NCI-H1417 (cell line): ENCODE data around the gene CPA4.

Experiments used
- DNase-seq, 3 experiments: peaks; one replicate each; lab custom pipeline; 2025; lab: John Stamatoyannopoulos, UW

The CPA4 gene

DNA sequence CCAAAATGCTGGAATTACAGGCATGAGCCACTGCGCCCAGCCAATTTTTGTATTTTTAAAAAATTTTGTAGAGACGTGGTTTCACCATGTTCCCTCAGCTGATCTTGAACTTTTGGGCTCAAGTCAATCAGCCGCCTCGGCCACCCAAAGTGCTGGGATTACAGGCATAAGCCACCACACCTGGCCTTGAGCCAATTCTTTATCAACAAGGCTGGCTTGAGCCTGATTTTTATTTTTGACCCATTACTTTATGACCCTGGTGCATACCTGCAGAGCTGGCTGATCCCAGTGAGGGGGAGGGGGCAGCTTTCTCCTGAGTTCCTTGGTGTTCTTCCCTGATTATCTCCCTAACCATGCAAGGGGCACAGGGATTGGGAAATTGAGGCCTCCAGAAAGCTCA lies 71.5 kb downstream of the CPA4 start:
- peak in 1 of 3 experiments; percentile 72 for DNase-seq

DNA sequence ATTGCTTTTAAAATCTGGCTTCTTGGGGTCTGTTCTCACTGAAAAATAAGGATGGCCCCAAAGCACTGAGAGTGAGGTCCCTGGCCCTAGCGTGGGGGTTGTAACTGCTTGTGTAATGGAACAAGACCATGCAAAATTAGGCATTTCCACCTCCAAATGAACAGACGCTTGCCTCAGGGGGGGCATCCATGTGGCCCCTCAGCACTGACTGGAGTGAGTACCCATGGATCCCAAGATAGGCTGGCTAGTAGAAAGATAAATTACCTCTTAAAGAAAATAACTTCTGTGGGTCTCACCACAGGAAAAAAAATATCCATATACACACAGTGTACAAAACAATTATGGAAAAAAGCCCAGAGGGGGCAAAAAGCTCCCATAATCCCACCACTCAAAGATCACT lies 72.1 kb downstream of the CPA4 start:
- peak in 2 of 3 experiments; percentile 50 to 86 for DNase-seq

DNA sequence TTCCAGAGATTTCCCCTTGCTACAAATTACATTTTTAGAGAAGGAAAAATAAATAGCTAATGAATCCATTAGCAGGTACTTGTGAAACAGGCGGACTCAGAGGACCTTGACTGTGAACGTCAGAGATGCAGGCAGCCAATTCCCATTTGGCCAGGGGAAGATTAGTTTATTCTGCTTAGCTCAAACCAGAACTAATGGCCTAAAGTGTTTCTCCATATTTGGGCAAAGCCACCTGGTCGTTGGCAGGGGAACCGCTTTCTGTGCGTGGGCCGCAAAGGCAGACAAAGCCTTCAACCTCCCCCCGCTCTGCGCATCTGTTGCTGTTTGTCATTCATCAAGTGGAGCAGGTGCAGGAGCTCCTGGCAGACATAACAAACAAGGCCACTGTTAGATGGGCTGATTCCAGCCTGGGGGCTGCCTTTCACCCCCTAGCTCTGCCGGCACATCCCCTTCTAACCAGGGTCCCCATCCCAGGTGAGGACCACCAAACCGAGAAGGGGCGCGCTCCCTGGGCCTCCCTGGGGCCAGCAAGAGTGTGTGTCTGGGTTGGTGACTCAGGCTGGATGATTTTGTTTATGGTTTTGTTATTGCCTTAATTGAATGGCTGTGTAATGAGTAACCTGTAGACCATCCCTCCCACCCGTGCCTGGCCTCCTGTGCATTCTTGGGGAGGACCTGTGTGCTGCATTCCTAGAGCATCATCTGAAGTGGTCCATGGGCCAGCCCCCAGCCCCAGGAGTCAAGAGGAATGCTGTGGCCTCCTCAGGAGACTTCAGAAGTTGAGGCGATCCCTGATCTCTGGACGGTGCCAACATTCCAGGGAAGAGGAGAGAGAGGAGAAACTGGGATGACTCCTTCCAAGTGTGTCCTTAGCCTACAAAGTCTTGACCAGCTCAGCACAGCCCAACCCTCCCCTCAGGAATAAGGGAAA lies 72.8 kb downstream of the CPA4 start:
- DNase-seq, result peak; percentile 99 to 100 (median 99)

DNA sequence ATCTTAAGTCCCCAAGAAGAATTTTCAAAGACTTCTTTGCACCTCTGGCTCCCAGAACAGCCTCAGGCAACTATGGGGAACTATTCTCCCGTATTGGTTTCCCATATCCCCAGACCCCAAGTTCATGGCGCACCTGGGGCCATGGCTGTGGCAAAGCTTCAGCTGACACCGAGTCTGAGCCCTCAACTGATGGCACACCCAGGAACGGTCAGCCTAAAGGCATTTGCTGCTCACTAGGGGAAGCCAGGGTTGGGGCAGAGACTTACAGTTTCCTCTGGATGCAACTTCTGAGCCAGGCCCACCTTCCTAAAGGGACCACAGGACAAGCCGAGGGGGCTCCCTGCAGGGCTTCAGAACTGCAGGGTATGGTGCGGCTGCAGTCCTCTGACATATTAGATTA lies 73.6 kb downstream of the CPA4 start:
- no peak for DNase-seq

DNA sequence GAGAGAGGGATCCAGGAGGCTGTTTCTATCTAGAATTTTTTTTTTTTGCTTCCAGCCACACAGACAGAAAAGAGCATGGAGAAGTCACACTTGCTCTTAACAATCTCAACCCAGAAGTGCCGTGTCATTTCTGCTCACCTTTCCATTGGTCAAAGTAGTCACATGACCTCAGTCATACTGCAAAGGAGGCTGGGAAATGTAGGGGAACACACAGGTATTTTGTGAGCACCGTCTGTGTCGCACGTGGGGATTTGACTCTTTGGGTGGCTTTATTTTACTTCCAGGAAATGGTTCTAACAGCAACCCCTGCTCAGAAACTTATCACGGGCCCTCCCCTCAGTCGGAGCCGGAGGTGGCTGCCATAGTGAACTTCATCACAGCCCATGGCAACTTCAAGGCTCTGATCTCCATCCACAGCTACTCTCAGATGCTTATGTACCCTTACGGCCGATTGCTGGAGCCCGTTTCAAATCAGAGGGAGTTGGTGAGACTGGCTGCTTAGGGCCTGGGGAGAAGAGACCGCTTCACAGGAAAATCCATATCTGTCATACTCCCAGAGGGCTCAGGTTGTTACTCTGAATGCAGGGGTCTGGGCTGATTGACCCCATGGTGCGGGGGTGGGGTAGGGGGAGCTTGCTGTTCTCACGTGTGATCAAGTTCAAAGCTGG lies 74.3 kb downstream of the CPA4 start:
- no peak for DNase-seq

DNA sequence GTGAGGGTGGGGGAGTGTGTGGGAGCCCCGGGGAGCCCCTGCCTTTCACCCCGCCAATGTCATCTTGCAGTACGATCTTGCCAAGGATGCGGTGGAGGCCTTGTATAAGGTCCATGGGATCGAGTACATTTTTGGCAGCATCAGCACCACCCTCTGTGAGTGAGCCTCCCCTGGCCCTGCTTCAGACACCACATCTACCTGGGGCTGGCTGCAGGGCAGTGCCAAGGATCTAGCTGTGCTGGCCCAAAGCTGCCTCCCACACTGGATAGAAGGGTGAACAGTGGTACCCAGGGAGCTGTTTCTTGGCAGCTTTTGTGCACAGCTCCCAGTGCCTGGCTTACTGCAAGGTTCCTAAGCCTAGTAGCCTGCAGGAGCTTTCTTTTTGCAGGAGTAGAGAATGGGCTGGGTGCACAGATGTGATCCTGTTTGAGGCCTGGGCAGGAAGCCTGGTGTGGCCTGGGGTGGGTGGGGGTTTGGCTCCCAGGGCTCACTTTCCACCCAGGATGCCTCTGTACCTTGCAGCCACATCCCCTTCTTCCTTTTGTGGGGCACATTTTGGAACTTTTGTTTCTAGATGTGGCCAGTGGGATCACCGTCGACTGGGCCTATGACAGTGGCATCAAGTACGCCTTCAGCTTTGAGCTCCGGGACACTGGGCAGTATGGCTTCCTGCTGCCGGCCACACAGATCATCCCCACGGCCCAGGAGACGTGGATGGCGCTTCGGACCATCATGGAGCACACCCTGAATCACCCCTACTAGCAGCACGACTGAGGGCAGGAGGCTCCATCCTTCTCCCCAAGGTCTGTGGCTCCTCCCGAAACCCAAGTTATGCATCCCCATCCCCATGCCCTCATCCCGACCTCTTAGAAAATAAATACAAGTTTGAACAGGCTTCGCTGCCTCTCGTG lies 75.1 kb downstream of the CPA4 start:
- no peak for DNase-seq

DNA sequence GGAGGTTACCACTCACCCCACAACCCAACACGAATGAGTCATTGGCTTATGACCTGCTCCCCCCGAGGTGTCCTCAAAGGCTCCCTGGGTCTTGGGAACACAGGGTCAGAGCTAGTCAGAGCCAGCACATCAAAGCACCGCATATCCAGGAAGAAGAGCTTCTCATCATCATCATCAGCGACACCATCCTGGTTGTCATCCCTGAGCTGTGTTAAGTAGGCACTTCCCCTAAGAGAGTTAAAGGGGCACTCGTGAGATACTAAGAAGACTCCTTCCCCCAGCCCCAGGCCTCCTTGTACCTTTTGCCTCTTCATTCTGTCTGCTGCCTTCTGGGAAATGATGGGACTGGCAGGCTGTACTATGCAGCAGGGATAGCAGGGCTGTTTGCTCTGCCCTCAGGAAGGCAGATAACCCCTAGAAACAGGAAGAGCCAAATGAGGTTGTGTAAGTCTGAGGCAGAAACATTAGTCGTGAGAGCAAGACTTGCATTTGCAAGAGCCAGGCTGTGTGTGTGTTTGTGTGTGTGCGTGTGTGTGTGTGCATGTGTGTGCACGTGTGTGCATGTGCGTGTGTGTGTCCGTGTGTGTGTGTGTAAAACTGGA lies 76.2 kb downstream of the CPA4 start:
- peak in 1 of 3 experiments; percentile 26 for DNase-seq

DNA sequence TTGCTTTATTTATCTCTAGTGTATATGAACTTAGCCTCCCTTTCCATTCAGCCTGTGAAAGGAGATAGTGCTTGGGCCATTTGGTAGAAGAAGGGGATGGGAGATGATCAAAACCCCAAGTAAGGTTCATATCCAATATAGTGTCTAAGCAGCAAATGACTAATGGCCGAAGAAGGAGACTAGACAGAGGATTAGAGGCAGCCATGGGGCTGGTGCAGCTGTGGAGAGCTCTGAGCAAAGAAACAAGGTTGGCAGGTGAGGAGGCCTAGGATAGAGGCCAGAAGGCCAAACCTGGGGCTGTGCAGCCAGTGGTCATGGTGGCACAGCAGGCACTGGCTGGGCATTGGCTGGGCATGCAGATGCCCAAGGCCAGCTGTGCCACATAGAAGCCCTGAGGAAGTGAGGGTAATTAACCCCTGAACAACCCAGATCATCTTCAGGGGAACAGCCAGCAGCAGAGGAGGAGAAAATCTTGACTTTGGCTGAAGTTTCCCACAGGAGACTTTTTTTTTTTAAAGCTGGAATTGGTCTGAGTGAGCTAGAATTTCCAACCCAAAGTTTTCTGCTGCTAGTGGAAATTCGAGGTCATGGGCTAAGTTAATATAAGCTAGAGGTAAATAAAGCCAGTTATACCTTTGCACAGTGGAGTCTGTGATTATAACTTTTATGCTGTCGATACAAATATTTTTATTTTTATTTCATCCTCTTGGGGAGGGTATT lies 77.0 kb downstream of the CPA4 start:
- DNase-seq, result no peak

DNA sequence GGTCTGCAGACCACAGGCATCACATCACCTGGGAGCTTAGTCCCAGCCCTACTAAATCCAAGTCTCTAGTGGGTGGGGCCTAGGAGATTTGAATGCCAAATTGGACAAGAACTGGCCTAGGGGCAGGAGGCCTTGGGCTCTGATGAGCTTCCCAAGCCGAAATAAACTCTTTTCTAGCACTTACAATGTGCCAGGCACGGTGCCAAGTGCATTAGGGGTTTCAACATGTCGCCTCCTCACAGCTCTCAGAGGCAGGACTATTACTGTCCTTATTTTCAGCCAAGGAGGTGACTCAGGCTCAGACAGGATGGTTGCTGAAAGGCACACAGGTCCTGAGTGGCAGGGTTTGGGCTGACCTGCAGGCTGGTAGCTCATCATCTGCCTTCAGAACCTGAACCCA lies 78.1 kb downstream of the CPA4 start:
- no peak for DNase-seq

DNA sequence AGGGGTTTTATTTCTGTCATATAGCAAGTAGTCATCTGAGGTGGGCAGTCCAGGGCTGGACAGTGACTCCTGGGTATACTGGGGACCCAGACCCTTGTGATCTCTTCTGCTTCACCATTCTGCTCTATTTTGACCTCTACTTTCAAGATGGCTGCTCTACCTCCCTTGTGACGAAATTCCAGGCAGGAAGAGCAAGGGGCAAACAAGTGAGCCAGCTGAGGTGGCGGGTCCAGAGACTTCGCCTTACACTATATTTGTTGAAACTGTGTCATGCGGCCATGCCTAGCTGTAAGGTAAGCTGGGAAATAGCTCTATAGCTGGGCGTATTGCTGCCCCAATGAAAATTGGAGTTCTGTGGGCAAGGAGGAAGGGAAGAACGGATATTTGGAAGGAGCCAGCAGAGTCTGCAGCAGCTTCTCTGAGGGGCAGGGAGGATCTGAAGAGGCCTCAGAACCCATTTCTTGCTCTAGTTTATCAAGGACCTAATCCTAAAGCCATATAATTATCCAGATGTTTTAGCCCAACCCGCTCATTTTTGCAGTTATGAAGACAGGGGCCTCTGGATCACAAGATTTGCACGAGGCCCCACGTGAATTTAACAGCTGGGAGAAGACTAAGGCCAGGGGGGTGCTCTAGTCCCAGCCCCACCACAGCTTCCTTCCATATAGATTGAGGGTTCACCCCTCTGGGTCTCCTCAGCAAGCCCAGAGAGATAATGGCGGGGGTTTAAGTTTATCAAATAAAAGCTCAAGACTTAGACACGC lies 79.6 kb downstream of the CPA4 start:
- DNase-seq, result no peak
